HCT116 (cell line): ENCODE data around the gene TMEM132C. TPM values are rescaled to one million over a fixed set of nuclear protein-coding genes. Genes with fewer than 3 reads are reported as not detected.

ENCODE experiments used
- ATAC-seq: fragments of 200-7000 bp; cut with Tn5 transposase; 2 replicates; pipeline ENCODE4 v1.9.1; 2020; ENCODE audit warnings: mild to moderate bottlenecking, moderate library complexity
- BruUV-seq: library from RNA; stranded (reverse); fragments of 400-500 nt; replicated peaks from 2 replicates; lab custom pipeline; 2021; lab: Mats Ljungman, UMichigan
- CTCF ChIA-PET: fragments of 300-600 bp; sonication (Branson Sonifier 250); formaldehyde crosslinking; loops from one replicate; lab custom pipeline; 2021; ENCODE audit warnings: antibody characterized with exemption; lab: Charles Lee
- POLR2A ChIA-PET: fragments of 300-600, 350-600 bp; sonication (Branson Sonifier 250); formaldehyde crosslinking; loops from one replicate; lab custom pipeline; 2021; ENCODE audit warnings: antibody characterized with exemption; lab: Charles Lee
- RAD21 ChIA-PET, 2 experiments: fragments of 300-600 bp; sonication (Branson Sonifier 250); formaldehyde crosslinking; loops; one replicate each; lab custom pipeline; 2023; ENCODE audit warnings: low total read pairs in 2 of 2; ENCODE audit not compliant: uncharacterized antibody in 2 of 2, unreplicated experiment in 2 of 2, low non-redundant PET in 1 of 2; lab: Charles Lee
- DNase-seq: peaks from one replicate; pipeline ENCODE4 v3.0.0-alpha.2; 2010; ENCODE audit warnings: low read depth, low spot score
- H2AFZ ChIP-seq: fragments of 200-600 bp; shearing (Covaris generic), sonication (generic); 2 replicates; pipeline ENCODE4 v1.6.1; 2017; ENCODE audit warnings: low read depth, mixed run types, mixed read lengths, antibody characterized with exemption, low read length; ENCODE audit not compliant: poor library complexity, severe bottlenecking
- H3K27ac ChIP-seq: 2 replicates; pipeline ENCODE4 v1.5.1; 2012; ENCODE audit warnings: low read depth, low read length
- H3K27me3 ChIP-seq: fragments of 200-600 bp; sonication (generic); 2 replicates; pipeline ENCODE4 v1.6.1; 2016; ENCODE audit warnings: mixed run types, low read length, mixed read lengths; ENCODE audit not compliant: insufficient read depth
- H3K36me3 ChIP-seq, 2 experiments: fragments of 200-500 bp in 1 of 2; fragments of 200-600 bp in 1 of 2; sonication (Bioruptor generic) in 1 of 2; sonication (generic) in 1 of 2; 2 replicates each; pipeline versions ENCODE4 v1.5.1 to v1.6.1; 2014 to 2016; ENCODE audit warnings: low read length in 2 of 2, inconsistent platforms in 1 of 2, mixed read lengths in 1 of 2, mixed run types in 1 of 2; ENCODE audit not compliant: insufficient read depth in 2 of 2, control insufficient read depth in 1 of 2
- H3K4me1 ChIP-seq, 2 experiments: fragments of 200-600 bp in 1 of 2; sonication (generic) in 1 of 2; 2 replicates each; pipeline versions ENCODE4 v1.5.1 to v1.6.1; 2012 to 2017; ENCODE audit warnings: low read length in 2 of 2, inconsistent platforms in 1 of 2, mild to moderate bottlenecking in 1 of 2, mixed read lengths in 1 of 2, mixed run types in 1 of 2, moderate library complexity in 1 of 2; ENCODE audit not compliant: insufficient read depth in 2 of 2, control insufficient read depth in 1 of 2
- H3K4me2 ChIP-seq: fragments of 200-600 bp; sonication (generic); 2 replicates; pipeline ENCODE4 v1.6.1; 2017; ENCODE audit warnings: mixed run types, low read length, mixed read lengths
- H3K4me3 ChIP-seq, 2 experiments: fragments of 200-600 bp in 1 of 2; sonication (generic) in 1 of 2; replicated peaks in 1 of 2; 2 replicates each; pipeline ENCODE4 v1.5.1; 2011 to 2016; ENCODE audit warnings: low read length in 2 of 2, control low read depth in 1 of 2, low read depth in 1 of 2, mild to moderate bottlenecking in 1 of 2, mixed read lengths in 1 of 2, mixed run types in 1 of 2
- H3K79me2 ChIP-seq: fragments of 200-600 bp; sonication (generic); 2 replicates; pipeline ENCODE4 v1.6.1; 2017; ENCODE audit warnings: mild to moderate bottlenecking, mixed run types, low read length, moderate library complexity, mixed read lengths; ENCODE audit not compliant: insufficient read depth
- H3K9ac ChIP-seq: fragments of 200-600 bp; sonication (generic); 2 replicates; pipeline ENCODE4 v1.6.1; 2016; ENCODE audit warnings: low read length, mixed read lengths
- H3K9me2 ChIP-seq: fragments of 200-600 bp; sonication (generic), shearing (Covaris generic); 2 replicates; pipeline ENCODE4 v1.6.1; 2017; ENCODE audit warnings: mixed run types, mild to moderate bottlenecking, moderate library complexity; ENCODE audit not compliant: insufficient read depth
- H3K9me3 ChIP-seq, 2 experiments: fragments of 200-500 bp in 1 of 2; fragments of 200-600 bp in 1 of 2; sonication (Bioruptor generic) in 1 of 2; sonication (generic) in 1 of 2; 2 replicates each; pipeline ENCODE4 v1.6.1; 2014 to 2017; ENCODE audit warnings: low read length in 2 of 2, mixed read lengths in 2 of 2, inconsistent platforms in 1 of 2, low read depth in 1 of 2, mild to moderate bottlenecking in 1 of 2, mixed run types in 1 of 2, moderate library complexity in 1 of 2; ENCODE audit not compliant: control insufficient read depth in 1 of 2, insufficient read depth in 1 of 2
- H4K20me1 ChIP-seq: fragments of 200-600 bp; sonication (generic), shearing (Covaris generic); 2 replicates; pipeline ENCODE4 v1.6.1; 2017; ENCODE audit warnings: mixed run types, mild to moderate bottlenecking, moderate library complexity; ENCODE audit not compliant: insufficient read depth
- ATF3 ChIP-seq: IDR thresholded peaks from 2 replicates; pipeline ENCODE4 v1.6.1; 2012
- CBX3 ChIP-seq: IDR thresholded peaks from 2 replicates; pipeline ENCODE4 v1.6.1; 2012; ENCODE audit warnings: low read depth
- CEBPB ChIP-seq: IDR thresholded peaks from 2 replicates; pipeline ENCODE4 v1.6.1; 2012; ENCODE audit warnings: low read depth
- EGR1 ChIP-seq: IDR thresholded peaks from 2 replicates; pipeline ENCODE4 v1.6.1; 2012; ENCODE audit warnings: low read depth
- ELF1 ChIP-seq: IDR thresholded peaks from 2 replicates; pipeline ENCODE4 v1.6.1; 2012; ENCODE audit warnings: low read depth, borderline replicate concordance
- FOSL1 ChIP-seq: IDR thresholded peaks from 2 replicates; pipeline ENCODE4 v1.6.1; 2012; ENCODE audit warnings: low read depth
- RAD21 ChIP-seq: IDR thresholded peaks from 2 replicates; pipeline ENCODE4 v1.6.1; 2012; ENCODE audit warnings: low read depth, mild to moderate bottlenecking
- SIN3A ChIP-seq: IDR thresholded peaks from 2 replicates; pipeline ENCODE4 v1.6.1; 2012; ENCODE audit warnings: low read depth
- SRF ChIP-seq: IDR thresholded peaks from 2 replicates; pipeline ENCODE4 v1.6.1; 2012; ENCODE audit warnings: low read depth
- TCF7L2 ChIP-seq: IDR thresholded peaks from 2 replicates; pipeline ENCODE4 v1.7.0; 2011; ENCODE audit warnings: borderline replicate concordance, inconsistent platforms; ENCODE audit not compliant: insufficient read depth, insufficient read length; ENCODE audit errors: extremely low read depth
- ZBTB33 ChIP-seq: IDR thresholded peaks from 2 replicates; pipeline ENCODE4 v1.6.1; 2011; ENCODE audit warnings: mild to moderate bottlenecking, low read length, moderate library complexity; ENCODE audit not compliant: insufficient replicate concordance; ENCODE audit errors: extremely low read depth
- ZFX ChIP-seq: fragments of 450-650 bp; IDR thresholded peaks from 2 replicates; pipeline ENCODE4 v1.6.1; 2017
- intact Hi-C: fragments of 100-400 bp; cut with micrococcal nuclease; formaldehyde crosslinking; loops from 2 replicates; pipeline ENCODE4 v1.10.0; 2022
- total RNA-seq: library from RNA; stranded (reverse); gene quantifications from one replicate; pipeline ENCODE4 v1.2.1, GENCODE V29; 2021; ENCODE audit not compliant: unreplicated experiment

Gene TMEM132C
- total RNA-seq, 1 experiment from 2014 or later: not detected

GRCh38 chr12:128269181-128269591 is 2.2 kb downstream of the TMEM132C start:
- Histone ChIP-seq H3K4me1 (no peaks in the 10 kb centered on the region), H3K27ac (no peak overlapping the region), H3K27me3 (no peaks in the 10 kb centered on the region), H3K79me2 (no peaks in the 10 kb centered on the region), H4K20me1 (no peaks in the 10 kb centered on the region), H3K36me3 (no peaks in the 10 kb centered on the region), H3K9me2 (no peaks in the 10 kb centered on the region), H2AFZ (no peak overlapping the region), H3K4me2 (no peak overlapping the region), H3K9ac (no peak overlapping the region), H3K9me3 (peaks cover 6 to 27% of the 10 kb centered on the region in 2 experiments; a peak in 2 of 4 replicates), H3K4me3 (no peak overlapping the region)
- ChIA-PET RAD21 (no interaction called here), POLR2A (no interaction called here), CTCF (no interaction called here)
- BruUV-seq: no TSS peak
- ATAC-seq (no peak), DNase-seq (no peak)
- intact Hi-C loops: no loop called here
- TF ChIP-seq TCF7L2: no peak
- no peak for TF ChIP-seq CBX3
- no peak for TF ChIP-seq CEBPB
- TF ChIP-seq RAD21: no peak
- TF ChIP-seq FOSL1: no peak
- no peak for TF ChIP-seq ZBTB33
- no peak for TF ChIP-seq ATF3
- no peak for TF ChIP-seq EGR1
- no peak for TF ChIP-seq ZFX
- no peak for TF ChIP-seq SRF
- TF ChIP-seq ELF1: no peak
- no peak for TF ChIP-seq SIN3A
